Testis (tissue), 2 donors: ENCODE results near the gene NELFA.

Experiments
- CTCF ChIP-seq, 3 experiments: fragments of 450-650 bp in 2 of 3; fragments of 200-600 bp in 1 of 3; sonication (generic) in 1 of 3; IDR thresholded peaks; one replicate each; pipeline ENCODE4 v1.5.1; 2016 to 2019; ENCODE audit warnings: antibody characterized with exemption in 3 of 3, mild to moderate bottlenecking in 2 of 3, moderate library complexity in 1 of 3
- POLR2A ChIP-seq: fragments of 450-650 bp; IDR thresholded peaks from one replicate; pipeline ENCODE4 v1.6.1; 2017; ENCODE audit warnings: antibody characterized with exemption, mild to moderate bottlenecking, moderate library complexity

DNA sequence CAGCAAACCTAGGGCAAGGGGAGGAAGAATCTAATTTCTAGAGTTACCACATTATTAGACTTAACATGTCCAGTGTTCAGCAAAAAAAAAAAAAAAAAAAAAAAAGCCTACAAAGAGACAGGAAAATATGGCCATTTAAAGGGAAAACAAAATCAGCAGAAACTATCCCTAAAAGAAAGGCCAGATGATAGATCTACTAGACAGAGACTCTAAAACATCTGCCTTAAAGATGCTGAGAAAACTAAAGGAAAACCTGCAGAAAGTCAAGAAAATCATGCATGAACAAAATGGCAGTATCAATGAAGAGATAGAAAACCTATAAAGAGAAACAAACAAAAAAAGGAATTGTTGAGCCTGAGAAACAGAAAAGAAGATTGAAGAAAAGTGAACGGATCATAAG lies 43.8 kb downstream of the NELFA start:
- TF ChIP-seq CTCF (IDR thresholded peaks at IDR 0.05) (no peak), POLR2A (no peak)
